Gastrocnemius medialis (tissue), 4 donors: ENCODE data around the gene GPSM3.

Experiments used
- POLR2A ChIP-seq, 2 donors: fragments of 450-650 bp; IDR thresholded peaks; one replicate each; pipeline ENCODE4 v1.6.1; 2017; ENCODE audit warnings: antibody characterized with exemption in 2 of 2, mild to moderate bottlenecking in 2 of 2, moderate library complexity in 2 of 2
- TF ChIP-seq, protein P1 (sequence below), 5 experiments: fragments of 450-650 bp in 3 of 5; fragments of 200-600 bp in 2 of 5; sonication (generic) in 2 of 5; IDR thresholded peaks in 4 of 5; conservative IDR thresholded peaks in 1 of 5; 1 replicate in 4 of 5; 2 replicates in 1 of 5; pipeline ENCODE4 v1.5.1; 2016 to 2019; ENCODE audit warnings: antibody characterized with exemption in 5 of 5, mild to moderate bottlenecking in 3 of 5, moderate library complexity in 3 of 5

DNA sequence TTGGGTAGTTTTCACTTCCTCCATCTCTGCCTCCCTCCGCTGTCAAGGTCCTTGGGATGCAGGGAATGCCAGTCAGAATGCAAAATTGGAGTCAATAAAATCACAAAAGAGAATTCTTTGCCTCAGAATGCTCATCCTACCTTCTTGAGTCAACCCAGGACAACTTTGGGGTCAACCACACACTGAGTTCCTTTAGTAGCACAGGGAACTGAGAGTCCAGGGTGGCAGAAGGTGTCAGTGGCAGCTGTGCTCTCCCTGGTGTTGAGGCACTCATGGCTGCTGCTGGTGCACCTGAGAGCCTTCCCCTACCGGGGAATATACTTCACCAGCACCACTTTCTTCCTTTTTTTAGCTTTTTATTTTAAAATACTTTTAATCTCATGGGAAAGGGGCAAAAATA lies 32.3 kb upstream of the GPSM3 start:
- TF ChIP-seq, protein P1, sequence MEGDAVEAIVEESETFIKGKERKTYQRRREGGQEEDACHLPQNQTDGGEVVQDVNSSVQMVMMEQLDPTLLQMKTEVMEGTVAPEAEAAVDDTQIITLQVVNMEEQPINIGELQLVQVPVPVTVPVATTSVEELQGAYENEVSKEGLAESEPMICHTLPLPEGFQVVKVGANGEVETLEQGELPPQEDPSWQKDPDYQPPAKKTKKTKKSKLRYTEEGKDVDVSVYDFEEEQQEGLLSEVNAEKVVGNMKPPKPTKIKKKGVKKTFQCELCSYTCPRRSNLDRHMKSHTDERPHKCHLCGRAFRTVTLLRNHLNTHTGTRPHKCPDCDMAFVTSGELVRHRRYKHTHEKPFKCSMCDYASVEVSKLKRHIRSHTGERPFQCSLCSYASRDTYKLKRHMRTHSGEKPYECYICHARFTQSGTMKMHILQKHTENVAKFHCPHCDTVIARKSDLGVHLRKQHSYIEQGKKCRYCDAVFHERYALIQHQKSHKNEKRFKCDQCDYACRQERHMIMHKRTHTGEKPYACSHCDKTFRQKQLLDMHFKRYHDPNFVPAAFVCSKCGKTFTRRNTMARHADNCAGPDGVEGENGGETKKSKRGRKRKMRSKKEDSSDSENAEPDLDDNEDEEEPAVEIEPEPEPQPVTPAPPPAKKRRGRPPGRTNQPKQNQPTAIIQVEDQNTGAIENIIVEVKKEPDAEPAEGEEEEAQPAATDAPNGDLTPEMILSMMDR (IDR thresholded peaks at IDR 0.05 in 4 of 5, conservative IDR thresholded peaks at IDR 0.05 in 1 of 5): no peak
- no peak for TF ChIP-seq POLR2A (IDR thresholded peaks at IDR 0.05)
